ENCODE results near the gene PCBP3.

DNA sequence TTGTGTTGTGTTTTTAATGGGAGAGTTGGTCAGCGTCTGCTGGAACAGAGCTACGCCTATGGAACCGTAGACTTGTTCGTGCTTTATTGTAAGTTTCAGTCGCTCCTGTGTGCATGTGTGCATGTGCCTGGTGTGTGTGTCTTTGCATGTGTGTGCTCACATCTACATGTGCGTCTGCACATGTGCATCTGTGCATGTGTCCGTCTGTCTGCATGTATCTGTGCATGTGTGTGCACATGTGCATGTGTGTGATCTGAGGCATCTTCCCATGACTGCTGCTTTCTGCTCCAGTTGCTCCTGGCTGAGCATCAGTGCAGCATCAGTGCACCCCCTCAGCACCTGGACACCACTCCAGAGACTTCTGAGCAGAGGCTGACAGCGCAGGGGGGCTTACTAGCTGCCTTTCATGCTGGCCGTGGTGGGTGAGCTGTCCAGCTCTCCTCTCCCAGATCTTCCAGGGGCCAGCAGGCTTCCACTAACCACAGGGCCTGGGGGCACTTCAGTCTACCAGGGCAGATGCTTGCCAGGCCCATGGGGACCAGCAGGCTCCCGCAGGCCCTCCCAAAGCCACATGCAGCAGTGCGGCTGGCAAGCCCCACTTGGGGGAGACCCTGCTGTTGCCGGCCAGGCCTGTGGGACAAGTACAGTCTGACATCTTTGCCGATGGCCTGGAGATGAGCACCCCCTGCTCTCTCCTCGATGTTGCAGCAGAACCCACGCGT, 47.8 kb upstream of the PCBP3 start:
- TF ChIP-seq POLR2A (IDR thresholded peaks at IDR 0.05) = no peak
- TF ChIP-seq, protein P1, sequence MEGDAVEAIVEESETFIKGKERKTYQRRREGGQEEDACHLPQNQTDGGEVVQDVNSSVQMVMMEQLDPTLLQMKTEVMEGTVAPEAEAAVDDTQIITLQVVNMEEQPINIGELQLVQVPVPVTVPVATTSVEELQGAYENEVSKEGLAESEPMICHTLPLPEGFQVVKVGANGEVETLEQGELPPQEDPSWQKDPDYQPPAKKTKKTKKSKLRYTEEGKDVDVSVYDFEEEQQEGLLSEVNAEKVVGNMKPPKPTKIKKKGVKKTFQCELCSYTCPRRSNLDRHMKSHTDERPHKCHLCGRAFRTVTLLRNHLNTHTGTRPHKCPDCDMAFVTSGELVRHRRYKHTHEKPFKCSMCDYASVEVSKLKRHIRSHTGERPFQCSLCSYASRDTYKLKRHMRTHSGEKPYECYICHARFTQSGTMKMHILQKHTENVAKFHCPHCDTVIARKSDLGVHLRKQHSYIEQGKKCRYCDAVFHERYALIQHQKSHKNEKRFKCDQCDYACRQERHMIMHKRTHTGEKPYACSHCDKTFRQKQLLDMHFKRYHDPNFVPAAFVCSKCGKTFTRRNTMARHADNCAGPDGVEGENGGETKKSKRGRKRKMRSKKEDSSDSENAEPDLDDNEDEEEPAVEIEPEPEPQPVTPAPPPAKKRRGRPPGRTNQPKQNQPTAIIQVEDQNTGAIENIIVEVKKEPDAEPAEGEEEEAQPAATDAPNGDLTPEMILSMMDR (IDR thresholded peaks at IDR 0.05) = no peak
